Measurements from ENCODE around the gene DPP7.
"Not testable (repeated sequence)": the region's sequence is repeated elsewhere in the genome, so short reads cannot be mapped to it uniquely, and the experiment has no call there.

Gene DPP7

GRCh38 chr9:137134191-137134590 is 19.7 kb upstream of the DPP7 start:
- DNase-seq (ENCODE audit: low read depth): no peak
- no peak overlapping the region for H3K4me3 ChIP-seq (ENCODE audit: low read depth, low read length)

GRCh38 chr9:137130176-137130755 is 15.7 kb upstream of the DPP7 start:
- no peak for DNase-seq (ENCODE audit: low read depth)
- peak overlapping the region; percentile 79 for H3K4me3 ChIP-seq (ENCODE audit: low read depth, low read length)

DNA sequence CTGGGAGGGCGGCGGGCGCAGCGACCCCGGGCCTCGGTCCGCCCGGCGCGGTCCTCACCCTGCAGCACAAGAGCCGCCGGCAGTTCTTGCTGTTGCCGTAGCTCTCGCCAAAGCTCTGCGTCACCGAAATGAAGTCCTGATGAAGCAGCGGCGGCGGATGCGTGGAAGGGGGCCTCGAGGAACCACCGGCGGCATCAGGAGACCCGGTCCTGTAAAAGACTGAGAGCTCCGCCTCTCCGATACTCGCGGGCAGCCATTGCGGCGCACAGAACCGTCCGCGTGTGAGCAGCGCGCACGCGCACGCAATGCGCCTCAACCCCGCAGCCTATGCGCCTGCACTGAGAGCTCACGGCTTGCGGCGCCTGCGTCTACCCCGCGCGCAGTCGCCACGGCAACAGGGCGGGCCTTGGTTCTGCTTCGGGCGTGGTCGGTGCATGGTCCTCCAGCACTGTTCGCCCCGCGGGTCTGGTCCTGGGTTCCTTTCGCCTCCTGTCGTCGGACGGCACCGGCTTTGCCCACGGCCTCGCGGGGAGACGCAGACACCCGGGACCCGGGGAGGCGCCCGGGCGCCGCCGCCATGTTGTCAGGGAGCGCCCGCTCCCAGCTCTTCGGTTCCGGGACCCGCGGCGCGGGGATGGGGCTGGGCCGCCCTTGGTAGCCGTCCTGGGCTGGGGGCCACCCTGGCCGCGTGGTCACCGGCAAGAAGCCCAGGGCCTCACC is 15.1 kb upstream of the DPP7 start:
- peak; percentile 76 for DNase-seq (ENCODE audit: low read depth)
- peak overlapping the region; percentile 79 for H3K4me3 ChIP-seq (ENCODE audit: low read depth, low read length)

- peak overlapping the region; percentile 79 for H3K4me3 ChIP-seq (ENCODE audit: low read depth, low read length)
- DNase-seq (ENCODE audit: low read depth): no peak
These were observed 14.4 kb upstream of the DPP7 start for GRCh38 chr9:137128862-137129455.

GRCh38 chr9:137128158-137128861 is 13.8 kb upstream of the DPP7 start:
- peak overlapping the region; percentile 79 for H3K4me3 ChIP-seq (ENCODE audit: low read depth, low read length)
- no peak for DNase-seq (ENCODE audit: low read depth)

DNA sequence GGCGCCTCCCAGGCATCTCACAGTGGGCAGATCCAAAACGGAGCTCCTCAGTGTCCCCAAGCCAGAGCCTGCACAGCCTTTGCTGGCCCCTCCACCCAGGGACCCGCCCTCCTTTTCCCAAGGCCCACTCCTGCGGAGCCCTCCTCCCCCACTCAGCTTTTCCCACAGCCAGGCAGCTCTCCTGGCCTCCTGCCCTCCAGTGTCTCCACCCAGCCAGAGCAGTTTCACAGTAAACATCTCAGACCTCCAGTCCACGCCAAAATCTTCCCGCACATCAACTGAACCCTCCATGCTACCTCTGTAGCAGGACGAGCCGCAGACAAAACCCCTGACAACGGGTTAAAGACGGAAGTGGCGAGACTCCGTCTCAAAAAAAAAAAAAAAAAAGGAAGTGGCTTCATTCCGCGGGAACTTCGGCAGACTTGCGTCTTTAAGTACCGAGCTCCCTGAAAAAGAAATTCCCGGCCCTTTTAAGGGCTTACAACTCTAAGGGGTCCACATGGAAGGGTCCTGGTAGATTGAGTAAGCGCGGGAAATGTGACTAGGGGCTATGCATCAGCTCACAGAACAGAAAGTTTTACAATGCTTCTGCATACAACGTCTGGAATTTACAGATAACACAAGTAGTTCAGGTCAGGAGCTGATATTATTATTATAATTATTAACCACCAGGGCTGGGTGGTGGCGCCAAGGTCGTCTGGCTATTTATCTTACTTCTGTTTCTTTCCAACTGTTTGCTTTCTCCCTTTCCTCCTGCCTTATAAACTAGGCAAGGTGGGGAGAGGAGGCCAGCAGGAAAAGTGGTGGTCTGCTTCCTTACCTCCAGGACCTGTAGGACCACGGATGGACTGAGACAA is 13.0 kb upstream of the DPP7 start:
- H3K4me3 ChIP-seq (ENCODE audit: low read depth, low read length): no peak overlapping the region
- no peak for DNase-seq (ENCODE audit: low read depth)

DNA sequence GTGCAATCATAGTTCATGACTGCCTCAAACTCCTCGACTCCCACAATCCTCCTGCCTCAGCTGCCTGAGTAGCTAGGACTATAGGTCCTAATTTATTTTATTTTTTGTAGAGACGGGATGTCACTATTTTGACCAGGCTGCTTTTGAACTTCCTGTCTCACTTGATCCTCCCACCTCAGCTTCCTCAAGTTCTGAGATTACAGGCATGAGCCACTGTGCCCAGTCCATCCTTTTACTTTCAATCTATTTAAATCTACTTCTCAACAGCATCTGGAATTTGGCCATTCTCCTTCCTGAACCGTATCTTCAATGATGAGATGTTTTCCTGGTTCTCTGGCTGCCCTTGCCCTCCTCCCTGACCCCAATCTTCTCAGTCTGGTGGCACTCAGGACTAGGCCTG is 12.3 kb upstream of the DPP7 start:
- no peak overlapping the region for H3K4me3 ChIP-seq (ENCODE audit: low read depth, low read length)

DNA sequence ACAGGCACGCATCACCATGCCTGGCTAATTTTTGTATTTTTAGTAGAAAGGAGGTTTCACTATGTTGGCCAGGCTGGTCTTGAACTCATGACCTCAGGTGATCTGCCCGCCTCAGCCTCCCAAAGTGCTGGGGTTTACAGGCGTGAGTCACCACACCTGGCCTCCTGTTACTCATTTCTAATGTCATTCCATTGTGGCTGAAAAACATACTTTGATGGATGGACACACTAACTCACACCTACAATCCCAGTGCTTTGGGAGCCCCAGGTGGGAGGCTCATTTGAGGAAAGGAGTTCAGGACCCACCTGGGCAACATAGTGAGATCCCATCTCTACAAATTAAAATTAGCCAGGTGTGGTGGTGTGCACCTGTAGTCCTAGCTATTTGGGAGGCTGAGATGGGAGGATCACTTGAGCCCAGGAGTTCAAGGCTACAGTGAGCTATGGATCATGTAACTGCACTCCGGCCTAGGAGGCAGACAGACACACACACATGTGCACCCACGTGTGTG is 9.5 kb upstream of the DPP7 start:
- not testable (repeated sequence) for H3K4me3 ChIP-seq (ENCODE audit: low read depth, low read length); DNase-seq (ENCODE audit: low read depth)

More for the DNA sequence above, 12.3 kb upstream of the DPP7 start:
- DNase-seq (ENCODE audit: low read depth): no peak

GRCh38 chr9:137123468-137123837 is 8.9 kb upstream of the DPP7 start:
- no peak overlapping the region for H3K4me3 ChIP-seq (ENCODE audit: low read depth, low read length)
- DNase-seq (ENCODE audit: low read depth): no peak

DNA sequence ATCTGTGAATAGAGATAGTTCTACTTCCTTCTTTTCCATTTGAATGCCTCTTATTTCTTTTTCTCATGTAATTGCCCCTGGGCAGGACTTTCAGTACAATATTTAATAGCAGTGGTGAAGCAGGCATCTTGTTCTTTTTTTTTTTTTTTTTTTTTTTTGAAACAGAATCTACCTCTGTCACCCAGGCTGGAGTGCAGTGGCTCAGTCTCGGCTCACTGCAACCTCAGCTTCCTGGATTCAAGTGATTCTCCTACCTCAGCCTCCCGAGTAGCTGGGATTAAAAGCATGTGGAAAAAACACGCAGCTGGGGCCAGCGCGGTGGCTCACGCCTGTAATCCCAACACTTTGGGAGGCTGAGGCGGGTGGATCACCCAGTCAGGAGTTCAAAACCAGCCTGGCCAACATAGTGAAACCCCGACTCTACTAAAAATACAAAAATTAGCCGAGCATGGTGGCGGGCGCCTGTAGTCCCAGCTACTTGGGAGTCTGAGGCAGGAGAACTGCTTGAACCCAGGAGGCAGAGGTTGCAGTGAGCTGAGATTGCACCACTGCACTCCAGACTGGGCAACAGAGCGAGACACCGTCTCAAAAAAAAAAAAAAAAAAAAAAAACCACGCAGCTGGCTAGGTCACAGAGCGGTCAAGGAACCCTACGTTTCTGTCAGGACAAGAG is 8.4 kb upstream of the DPP7 start:
- DNase-seq (ENCODE audit: low read depth); H3K4me3 ChIP-seq (ENCODE audit: low read depth, low read length): not testable (repeated sequence)

DNA sequence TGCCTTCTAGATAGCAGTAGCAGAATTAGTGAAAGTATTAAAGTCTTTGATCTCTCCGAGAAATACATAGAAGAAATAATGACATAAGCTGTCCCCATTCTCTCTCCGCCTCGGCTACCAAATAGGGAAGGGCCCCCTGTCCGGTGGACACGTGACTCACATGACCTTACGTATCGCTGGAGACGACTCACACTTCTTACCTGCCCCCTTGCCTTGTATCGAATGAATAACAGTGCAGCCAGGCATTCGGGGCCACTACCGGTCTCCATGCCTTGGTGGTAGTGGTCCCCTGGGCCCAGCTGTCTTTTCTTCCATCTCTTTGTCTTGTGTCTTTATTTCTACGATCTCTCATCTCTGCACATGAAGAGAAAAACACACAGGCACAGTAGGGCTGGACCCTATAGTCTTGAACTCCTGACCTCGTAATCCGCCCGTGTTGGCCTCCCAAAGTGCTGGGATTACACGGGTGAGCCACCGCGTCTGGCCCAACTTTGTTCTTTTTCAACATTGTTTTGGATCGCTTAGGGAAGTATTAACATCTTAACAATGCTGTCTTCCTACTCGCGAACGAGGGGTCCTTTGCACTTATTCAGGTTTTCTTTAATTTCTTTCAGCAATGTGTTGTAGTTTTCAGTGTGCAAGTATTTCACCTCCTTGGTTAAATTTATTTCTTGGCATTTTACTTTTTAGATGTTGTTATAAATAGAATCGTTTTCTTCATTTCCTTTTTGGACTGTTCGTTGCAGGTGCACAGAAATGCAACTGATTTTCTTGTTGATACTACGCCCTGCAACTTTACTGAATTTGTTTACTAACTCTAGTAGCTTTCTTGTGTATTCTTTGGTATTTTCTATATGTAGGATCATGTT is 7.6 kb upstream of the DPP7 start:
- DNase-seq (ENCODE audit: low read depth); H3K4me3 ChIP-seq (ENCODE audit: low read depth, low read length): not testable (repeated sequence)

DNA sequence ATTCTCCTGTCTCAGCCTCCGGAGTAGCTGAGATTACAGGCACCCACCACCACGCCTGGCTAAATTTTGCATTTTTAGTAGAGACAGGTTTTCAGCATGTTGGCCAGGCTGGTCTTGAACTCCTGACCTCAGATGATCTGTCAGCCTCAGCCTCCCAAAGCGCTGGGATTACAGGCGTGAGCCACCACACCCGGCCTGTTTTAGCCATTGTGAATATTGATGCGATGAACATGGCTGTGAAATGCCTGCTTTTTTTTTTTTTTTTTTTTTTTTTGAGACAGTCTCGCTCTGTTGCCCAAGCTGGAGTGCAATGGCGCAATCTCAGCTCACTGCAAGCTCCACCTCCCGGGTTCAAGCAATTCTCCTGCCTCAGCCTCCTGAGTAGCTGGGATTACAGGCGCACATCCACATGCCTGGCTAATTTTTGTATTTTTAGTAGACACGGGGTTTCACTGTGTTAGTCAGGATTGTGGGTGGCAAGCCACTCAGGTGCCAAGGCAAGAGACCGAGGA is 3.6 kb upstream of the DPP7 start:
- not testable (repeated sequence) for H3K4me3 ChIP-seq (ENCODE audit: low read depth, low read length); DNase-seq (ENCODE audit: low read depth)

- H3K4me3 ChIP-seq (ENCODE audit: low read depth, low read length): no peak overlapping the region
- DNase-seq (ENCODE audit: low read depth): no peak
These were observed 2.8 kb upstream of the DPP7 start for GRCh38 chr9:137117269-137117731.

DNA sequence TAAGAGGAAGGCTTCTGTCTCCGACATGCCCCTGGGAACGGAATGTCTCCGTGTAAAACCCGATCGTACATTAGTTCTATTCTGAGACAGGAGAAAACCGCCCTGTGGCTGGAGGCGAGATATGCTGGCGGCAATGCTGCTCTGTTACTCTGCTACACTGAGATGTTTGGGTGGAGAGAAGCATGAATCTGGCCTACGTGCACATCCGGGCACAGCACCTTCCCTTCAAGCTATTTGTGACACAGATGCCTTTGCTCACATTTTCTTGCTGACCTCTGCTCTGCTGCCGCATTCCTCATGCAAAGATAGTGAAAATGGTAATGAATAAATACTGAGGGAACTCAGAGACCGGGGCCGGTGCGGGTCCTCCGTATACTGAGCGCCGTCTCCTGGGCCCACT is 2.2 kb upstream of the DPP7 start:
- no peak for DNase-seq (ENCODE audit: low read depth)
- no peak overlapping the region for H3K4me3 ChIP-seq (ENCODE audit: low read depth, low read length)

- DNase-seq (ENCODE audit: low read depth): no peak
- H3K4me3 ChIP-seq (ENCODE audit: low read depth, low read length): no peak overlapping the region
These were observed 1.5 kb upstream of the DPP7 start for GRCh38 chr9:137116027-137116507.

- H3K4me3 ChIP-seq (ENCODE audit: low read depth, low read length): no peak overlapping the region
These were observed 977 bp upstream of the DPP7 start for GRCh38 chr9:137115394-137116026.

DNA sequence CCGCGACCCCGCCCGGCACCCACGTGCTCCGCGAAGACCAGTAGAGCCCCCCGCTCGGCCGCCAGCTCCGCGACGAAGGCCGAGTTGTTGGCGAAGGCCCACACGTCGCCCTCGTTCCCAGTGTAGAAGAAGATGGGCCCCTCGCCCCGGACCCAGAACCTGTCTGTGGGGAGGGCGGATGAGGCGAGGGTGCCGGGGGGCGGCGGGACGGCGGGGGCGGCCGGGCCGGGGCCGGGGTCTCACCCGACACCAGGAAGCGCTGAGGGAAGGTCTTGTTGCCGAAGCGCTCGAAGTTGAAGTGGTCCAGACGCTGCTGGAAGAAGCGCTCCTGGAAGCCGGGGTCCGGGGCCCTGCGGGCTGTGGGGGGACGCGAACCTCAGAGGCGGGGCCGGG is 317 bp downstream of the DPP7 start:
- DNase-seq (ENCODE audit: low read depth): no peak

More at GRCh38 chr9:137115394-137116026, 977 bp upstream of the DPP7 start:
- DNase-seq (ENCODE audit: low read depth): no peak

More for the DNA sequence above, 317 bp downstream of the DPP7 start:
- peak overlapping the region; percentile 56 for H3K4me3 ChIP-seq (ENCODE audit: low read depth, low read length)

All from skeletal muscle cell (primary cell).